HG03565 (cell line): ENCODE results near the gene MCM6.
"Not testable (repeated sequence)": the region's sequence is repeated elsewhere in the genome, so short reads cannot be mapped to it uniquely, and the experiment has no call there.

ENCODE experiments used
- ATAC-seq: cut with Tn5 transposase; IDR thresholded peaks from one replicate; pipeline ENCODE4 v1.9.1; 2021; ENCODE audit warnings: mild to moderate bottlenecking, moderate library complexity; ENCODE audit not compliant: unreplicated experiment

MCM6 gene

DNA sequence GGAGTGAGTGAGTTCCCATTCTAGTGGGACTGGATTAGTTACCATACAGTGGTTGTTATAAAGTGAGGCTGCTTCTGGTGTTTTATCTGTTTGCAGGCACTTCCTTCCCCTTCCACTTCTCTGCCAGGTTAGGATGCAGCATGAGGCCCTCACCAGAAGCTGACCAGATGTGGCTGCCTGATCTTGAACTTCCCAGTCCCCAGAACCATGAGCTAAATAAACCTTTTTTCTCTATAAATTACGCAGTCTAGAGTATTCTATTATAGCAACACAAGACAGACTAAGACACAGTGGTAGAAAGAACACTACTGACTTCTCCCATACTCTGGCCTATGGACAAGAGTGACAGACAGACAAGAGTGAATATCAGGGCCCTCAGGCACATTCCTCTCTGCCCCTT lies 53.4 kb downstream of the MCM6 start:
- no peak for ATAC-seq

DNA sequence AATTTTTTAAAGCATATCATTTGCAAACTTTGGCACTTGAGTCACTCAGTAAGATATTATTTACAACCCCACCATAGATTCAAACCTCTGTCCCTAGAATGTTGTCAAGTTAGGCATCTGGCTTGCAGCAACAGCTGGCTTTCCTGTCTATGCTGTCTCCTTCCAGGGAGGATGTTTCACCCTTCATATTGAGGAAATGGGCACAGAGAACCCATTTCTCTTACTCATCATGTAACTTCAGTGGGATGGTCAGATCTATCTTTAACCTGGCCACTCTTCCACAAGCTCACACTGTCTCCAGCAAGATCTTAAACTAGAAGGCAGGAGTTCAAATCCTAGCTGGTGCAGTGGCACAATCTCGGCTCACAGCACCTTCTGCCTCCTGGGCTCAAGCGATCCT lies 55.1 kb downstream of the MCM6 start:
- ATAC-seq = no peak

DNA sequence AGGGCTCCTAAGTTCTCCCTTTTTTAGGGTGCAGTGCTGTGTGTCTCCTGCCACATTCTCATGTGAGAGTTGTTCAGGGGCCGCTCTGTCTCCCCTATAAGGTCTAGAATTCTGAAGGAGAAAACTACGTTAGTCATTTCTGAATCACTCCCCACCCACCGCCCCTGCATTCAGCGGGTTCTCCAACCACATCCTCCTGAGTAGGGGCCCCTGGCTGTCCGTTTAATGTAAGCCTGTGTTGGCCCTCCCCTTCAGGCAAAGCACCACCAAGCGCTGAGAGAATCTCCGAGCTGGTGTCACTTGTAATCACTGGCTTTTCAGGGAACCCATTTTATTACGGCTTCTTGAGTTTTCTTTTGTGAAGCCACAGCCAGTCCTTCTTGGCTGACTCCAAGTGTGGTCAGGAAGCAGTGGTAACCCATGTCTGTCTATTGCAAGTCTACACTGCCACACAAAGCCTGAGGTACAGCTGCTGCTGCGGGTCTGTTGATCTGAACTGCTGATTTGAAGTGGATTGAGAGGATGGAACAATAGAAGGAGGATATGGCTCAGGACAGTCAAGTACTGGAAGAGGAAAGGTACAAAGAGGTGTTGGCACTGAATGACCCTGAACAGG lies 56.1 kb downstream of the MCM6 start:
- ATAC-seq = peak; percentile 86

DNA sequence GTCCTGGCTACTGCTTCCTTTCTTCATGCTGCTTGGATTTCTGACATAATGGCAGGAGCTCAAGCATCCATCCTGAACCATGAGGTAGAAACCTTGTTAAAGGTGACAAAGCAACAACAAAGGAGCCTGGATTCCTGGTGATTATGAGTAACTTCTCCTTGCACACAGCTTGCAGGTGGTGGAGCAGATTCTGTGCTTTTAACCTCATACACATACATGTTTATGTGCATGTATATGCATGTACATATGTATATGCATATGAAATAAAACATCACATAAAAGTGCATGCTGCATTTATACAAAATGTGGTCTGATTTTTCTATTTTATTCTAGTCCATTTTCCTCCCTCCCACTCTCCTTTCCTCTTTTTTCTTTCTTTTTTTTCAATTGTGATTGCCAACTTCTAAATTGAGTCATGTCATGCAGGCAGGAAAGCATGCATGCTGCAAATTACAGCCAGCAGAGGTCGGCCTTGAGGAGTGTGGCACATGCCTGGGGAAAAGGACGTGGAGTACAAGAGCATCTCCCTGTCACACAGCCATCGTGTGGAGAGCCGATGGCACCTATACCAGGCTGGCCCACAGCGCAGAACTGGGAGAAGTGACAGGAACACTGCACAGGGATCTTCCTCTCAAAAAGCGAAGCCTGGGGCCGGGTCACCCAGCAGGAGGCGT lies 57.2 kb downstream of the MCM6 start:
- no peak for ATAC-seq

DNA sequence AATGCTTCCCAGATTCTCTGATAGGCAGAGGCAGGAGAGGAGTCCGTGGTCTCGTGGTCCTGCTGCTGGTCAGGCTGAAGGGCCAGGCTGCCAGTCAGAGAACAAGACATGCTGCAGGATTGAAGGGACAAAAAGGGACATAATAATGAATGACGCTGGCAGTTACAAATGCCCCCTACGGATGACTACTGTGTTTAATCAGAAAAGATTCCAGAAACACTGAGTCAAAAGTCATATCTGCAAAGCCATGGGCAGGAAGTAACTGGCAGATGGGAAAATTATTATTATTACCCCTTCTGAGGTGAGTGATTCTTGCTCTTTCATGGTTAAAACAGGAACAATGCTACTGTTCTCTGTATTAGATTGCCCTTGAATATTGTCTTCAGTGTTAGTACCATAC lies 58.3 kb downstream of the MCM6 start:
- ATAC-seq = no peak

DNA sequence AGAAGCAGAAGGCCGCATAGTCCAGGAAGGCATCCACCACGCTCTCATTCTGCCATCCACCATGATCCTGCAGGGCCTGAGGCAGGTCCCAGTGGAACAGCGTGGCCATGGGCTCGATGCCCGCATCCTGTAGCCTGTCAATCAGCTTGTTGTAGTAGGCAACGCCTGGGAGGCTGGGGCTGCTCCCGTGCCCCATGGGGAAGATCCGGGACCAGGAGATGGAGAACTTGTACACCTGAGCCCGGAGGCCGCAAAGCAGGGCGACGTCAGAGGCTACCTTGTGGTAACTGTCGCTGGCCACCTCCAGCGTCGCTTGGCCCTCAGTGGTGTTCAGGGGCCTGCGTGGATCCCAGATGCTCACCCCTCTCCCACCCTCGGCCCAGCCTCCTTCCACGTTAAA lies 58.8 kb downstream of the MCM6 start:
- no peak for ATAC-seq

DNA sequence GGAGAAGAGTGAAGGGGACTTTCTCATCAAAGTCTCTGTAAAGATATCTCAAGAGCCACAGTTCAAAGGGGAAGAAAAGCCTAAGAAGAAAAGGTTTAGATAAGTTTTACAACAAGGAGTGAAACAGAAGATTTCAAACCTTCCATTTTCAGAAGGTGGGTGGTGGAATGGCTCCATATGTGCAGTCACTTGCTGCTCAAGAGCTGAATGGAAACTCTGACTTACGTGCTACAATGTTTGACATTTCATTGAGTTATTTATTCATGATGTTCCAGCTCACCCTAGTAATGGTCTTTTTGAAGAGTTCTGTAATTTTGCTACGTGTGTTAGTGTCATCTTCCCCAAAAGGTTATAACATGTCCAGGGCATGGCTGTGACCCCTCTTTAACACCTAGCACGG lies 61.0 kb downstream of the MCM6 start:
- no peak for ATAC-seq

DNA sequence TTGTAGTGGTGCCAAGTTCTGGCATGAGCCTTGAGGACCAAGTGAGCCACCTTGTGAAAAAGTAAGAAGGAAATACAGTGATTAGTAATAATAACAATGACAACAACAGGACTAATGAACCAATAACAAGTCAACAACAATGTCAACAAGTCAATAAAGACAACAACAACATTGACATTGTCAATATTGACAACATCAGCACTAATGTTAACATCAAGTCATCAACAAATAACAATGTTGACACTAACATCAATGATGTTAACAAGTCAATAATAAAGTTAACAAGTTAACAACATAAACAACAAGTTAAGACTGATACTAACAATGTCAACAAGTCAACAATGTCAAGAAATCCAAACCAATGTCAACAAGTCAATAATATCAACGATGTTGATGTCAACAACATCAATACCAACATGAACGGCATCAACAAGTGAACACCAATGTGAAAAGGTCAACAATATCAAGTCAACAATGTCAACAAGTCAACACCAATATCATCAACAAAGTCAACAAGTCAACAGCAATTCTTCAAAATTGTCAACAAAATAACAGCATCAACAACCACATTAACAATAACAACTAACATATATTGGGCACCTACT lies 63.2 kb downstream of the MCM6 start:
- no peak for ATAC-seq

DNA sequence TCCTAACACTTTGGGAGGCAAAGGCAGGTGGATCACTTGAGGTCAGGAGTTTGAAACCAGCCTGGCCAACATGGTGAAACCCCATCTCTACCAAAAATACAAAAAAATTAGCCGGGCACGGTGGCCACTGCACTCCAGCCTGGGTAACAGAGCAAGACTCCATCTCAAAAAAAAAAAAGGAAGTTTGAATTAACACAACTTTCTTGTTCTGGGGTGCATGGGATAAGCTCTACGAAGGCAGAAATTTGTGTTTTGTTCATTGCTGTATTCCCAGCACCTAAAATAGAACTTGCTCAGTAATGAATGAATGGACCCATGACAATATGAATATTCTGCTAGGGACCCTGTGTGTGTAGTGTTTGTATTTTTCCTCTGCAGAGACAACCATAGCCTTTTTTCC lies 68.4 kb downstream of the MCM6 start:
- ATAC-seq = not testable (repeated sequence)

DNA sequence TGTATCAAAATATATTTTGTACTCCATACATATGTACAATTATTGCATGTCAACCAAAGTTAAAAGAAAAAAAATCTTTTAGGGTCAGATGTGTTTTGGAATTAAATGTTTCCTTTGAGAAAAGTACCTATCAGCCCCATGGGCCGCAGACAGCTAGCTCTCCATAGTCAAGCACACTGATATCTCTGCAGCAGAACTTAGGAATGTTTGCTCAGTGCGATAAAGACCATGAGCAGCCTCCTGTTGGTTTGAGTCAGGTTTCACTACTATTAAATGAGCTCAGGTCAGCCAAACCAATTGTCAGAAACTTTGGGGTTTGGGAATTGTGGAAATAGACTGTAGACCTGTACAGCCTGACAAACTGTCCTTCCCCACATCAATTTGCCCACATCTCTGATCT lies 73.0 kb downstream of the MCM6 start:
- ATAC-seq = no peak

DNA sequence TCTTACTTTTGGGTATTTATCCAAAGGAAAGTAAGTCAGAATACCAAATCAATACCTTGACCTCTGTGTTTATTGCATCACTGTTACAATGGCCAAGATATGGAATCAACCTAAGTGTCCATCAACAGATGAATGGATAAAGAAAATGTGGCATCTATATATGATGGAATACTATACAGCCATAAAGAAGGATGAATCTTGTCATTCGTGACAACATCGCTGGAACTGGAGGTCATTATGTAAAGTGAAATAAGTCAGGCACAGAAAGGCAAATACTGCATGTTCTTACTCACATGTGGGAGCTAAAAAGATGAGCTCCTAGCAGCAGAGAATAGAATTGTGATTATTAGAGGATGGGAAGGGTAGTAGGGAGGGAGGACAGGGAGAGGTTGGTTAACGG lies 73.9 kb downstream of the MCM6 start:
- no peak for ATAC-seq

DNA sequence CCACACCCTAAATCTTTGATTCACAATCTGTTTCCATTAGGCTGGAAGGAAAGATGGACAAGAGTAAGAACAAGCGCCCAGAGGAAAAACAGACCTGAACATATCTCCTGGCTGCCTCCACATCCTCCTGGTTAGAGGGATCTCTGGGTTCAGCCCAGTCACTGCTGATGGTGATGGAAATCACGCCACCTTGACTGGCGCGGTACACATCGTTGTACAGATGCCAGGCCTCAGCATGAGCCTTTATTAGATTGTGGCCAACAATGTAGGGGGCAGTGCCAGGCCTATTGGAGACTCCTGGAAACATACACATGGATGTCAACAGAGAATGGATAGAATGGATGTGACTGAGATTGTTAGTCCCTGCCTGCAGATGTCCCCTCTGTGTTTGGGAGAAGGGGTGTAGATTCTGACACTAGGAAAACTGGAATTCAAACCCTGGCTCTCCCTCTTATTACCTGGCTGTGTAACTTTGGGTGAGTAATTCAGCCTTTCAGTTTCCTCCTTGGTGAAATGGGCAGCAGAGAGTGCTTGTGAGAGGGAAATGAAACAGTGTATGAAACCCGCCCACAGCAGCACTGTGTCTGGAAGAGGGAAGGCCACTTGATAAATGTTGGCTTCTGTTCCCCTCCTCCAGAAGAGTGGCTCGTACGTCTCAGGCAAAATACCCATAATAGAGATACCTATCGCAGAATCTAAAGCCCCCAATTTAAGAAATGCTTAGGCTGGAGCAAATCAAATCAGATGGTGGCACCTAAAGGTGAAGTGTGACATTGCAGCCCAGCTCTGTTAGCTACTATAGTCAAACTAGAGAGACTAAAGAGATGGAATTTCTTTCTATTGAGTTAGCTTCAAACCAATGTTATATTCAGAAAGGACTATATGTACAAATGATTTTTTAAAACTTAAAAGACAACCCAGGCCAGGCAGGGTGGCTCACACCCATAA lies 75.5 kb downstream of the MCM6 start:
- no peak for ATAC-seq

DNA sequence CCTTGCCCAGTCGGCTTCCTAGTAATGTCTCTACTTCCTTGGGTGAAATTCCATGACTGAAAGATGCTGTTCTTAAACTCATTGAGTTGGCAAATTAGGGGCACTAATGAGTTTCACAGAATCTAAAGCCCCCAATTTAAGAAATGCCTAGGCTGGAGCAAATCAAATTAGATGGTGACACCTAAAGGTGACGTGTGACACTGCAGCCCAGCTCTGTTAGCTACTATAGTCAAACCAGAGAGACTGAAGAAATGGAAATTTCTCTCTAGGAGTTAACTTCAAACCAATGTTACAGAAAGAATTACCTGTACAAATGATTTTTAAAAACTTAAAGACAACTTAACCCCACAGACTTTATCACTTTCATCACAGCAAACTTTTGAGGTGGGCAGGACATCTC lies 76.5 kb downstream of the MCM6 start:
- no peak for ATAC-seq

DNA sequence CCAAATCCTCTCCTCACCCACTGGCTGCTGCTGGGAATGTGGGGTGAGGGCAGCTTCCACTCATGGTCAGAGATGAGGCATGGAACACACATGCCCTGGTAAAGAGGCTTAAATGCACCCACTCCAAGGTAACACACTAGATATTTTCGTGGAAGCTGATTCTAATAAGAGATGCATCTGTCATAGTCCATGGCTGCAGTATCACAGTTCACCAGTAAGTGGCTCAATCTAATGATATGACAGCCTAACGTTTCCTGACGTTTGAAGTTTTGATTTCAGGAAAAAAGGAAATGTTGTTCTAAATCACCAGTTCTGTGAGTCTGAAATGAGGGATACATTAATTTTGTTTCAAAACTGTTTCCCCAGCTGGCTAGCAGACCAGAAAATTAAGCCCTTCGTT lies 77.5 kb downstream of the MCM6 start:
- ATAC-seq = no peak

DNA sequence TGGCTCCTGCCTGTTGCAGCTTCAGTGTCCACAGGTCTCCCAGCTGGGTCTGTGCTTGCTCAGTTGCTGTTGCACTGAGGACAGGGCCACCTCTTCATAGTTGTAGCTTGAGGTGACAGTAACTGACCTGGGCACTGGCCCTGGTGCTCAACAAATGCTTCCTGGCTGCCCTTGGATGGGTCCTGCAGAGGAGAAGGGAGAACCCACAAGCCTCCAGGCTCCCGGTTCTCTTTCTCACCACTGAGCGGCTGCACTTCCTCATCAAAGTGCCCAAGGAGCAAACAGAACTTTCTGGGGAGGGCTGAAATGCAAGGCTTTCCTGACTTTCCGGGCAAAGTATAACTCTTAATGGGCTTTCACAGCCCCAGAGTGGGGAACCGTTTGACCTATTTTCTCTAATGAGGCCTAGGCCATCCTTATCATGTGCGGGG lies 78.0 kb downstream of the MCM6 start:
- ATAC-seq = no peak

DNA sequence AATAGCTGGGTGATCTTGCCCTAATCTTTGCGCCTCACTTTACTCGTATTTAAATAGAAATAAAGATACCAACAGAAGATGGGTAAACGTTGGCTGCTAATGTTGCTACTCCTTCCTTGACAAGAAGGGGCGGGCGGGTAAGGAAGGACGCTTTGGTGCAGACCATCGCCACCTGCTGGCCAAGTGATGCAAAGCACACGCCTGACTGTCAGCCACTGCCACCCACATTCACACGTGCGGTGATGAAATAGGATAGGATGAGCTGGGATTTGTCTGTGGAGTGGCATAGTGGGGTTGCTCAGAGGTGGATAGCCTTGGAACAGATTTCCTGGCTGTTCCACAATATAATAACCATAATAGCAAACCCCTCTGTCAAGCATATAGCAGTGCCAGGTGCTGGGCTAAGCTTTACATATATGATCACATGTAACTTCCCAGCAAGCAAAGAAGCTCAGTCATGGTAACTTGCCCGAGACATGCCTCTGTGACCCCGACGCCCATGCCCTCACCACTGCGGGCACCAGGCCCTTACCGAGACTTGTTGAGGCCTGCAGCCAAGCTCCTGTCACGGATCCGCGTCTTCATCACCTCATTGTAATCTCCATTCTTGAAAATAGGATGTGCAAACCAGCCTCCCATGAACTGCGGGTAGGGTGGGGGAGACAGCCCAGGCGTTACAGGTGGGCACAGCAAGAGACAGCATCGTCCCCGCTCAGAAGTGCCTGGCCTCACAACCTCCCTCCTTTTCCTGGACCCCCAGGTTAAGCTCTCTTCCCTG lies 78.6 kb downstream of the MCM6 start:
- ATAC-seq = peak; percentile 49

DNA sequence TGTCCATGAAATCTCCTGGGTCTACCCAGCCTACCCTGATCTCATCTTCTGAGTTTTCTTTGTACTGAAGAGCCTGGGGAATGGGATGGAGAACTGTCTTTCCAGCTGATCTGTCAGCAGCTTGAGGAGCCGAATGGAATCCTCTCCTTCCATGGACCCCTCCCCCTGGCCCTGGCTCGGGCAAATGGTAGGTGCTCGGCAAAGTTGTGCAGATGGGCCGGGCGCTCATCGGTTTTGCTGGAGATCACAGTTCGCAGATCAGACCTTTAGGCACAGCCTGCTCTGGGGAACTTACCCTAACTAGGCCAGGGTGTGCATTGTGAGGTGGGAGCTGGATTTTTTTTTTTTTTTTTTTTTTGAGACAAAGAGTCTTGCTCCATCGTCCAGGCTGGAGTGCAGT lies 79.6 kb downstream of the MCM6 start:
- ATAC-seq = no peak

DNA sequence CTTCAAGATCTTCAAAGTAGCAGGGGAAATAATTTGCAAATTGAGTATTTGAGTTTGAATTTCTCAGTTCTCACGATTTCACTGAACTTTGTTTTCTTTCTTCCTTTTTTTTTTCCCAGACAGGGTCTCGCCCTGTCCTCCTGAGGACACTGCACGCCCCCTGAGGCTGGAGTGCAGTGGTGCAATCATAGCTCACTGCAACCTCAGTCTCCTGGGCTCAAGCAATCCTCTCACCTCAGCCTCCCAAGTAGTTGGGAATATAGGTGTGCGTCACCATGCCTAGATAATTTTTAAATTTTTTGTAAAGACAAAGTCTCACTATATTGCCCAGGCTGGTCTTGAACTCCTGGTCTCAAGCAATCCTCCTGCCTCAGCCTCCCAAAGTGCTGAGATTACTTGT lies 80.6 kb downstream of the MCM6 start:
- ATAC-seq = not testable (repeated sequence)

DNA sequence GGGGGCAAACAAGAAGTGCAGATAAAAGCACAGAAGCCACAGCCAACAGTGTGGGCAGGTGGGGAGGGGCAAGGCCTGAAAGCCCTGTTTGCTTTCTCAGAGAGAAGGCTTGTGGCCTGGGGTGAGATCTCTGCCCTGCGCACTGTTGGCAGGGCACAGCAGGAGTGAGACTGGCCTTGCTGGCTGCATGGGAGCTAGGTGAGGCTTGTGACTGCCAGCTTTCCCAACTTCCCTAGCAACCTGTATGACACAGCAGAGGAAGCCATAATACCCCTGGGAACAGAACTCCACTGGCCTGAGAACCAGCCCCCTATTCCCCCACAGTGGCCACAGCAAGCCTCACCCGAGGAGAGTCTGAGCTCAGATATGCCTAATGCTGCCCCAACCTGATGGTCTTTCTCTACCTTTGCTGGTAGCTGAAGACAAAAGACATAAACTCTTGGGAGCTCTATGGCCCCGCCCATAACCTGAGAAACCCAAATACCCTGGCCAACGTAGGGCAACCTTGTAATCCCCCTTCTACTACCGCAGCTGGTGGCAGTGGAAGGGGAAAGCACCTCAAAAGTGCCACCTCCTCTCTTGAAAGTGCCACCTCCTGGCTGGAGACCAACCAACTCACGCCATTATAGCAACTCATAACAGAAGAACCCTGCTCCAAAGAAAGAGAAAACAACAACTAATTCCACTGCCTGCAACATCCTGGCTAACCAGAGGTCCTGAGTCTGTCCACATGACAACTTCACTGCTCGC lies 83.7 kb downstream of the MCM6 start:
- ATAC-seq = no peak
